Measurements from ENCODE around the gene DHRS7C.

Gene DHRS7C

DNA sequence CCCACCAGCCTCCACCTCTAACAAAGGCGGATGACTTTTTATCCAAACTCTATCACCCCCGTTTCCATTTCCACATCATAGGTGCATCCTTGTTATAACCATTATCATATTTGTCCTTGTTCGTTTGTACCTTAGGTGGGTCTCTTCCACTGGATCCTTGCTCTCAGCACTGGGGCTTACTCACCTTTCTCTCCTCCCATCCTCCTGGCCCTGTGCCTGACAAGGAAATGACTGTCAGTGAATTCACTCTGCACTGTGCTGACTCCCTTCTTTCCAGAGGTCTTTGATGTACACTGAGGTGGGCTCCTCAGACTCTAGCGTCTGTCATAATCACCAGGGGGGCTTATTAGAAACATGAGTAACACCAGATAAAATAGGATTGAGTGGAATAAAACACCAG is 27.4 kb upstream of the DHRS7C start:
- ATAC-seq (ENCODE audit: low read depth): no peak
- Mint-ChIP-seq H3K4me3 (no peak overlapping the region), H3K4me1 (peaks cover 3% of the 10 kb centered on the region), H3K27ac (no peak overlapping the region), H3K27me3 (peaks cover 9% of the 10 kb centered on the region), H3K9me3 (peaks cover 12% of the 10 kb centered on the region), H3K36me3 (no peaks in the 10 kb centered on the region)
- no peak for DNase-seq (ENCODE audit: low spot score in 2 of 2)

DNA sequence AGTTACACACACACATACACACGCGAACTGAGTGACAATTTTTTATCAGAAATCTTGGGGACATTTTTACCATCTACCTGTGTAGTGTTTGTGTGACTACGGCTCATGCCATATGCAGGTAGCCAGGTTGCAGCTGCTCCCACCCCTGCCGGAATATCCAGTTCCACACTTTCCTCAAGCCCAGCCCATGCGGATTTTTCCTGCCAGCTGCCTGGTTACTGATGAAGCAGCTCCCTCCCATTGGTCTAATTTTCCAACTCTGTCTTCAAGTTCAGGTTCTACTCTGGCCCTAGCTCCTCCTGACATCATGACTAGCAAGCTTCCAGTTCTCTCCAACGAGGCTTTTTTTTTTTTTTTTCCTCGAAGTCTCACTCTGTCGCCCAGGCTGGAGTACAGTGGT is 25.7 kb upstream of the DHRS7C start:
- ATAC-seq (ENCODE audit: low read depth) (no peak), DNase-seq (ENCODE audit: low spot score in 2 of 2) (no peak)
- peaks cover 7% of the 10 kb centered on the region for H3K27me3 Mint-ChIP-seq
- H3K36me3 Mint-ChIP-seq: no peaks in the 10 kb centered on the region
- H3K27ac Mint-ChIP-seq: no peak overlapping the region
- peaks cover 3% of the 10 kb centered on the region for H3K4me1 Mint-ChIP-seq
- peaks cover 9% of the 10 kb centered on the region for H3K9me3 Mint-ChIP-seq
- no peak overlapping the region for H3K4me3 Mint-ChIP-seq

DNA sequence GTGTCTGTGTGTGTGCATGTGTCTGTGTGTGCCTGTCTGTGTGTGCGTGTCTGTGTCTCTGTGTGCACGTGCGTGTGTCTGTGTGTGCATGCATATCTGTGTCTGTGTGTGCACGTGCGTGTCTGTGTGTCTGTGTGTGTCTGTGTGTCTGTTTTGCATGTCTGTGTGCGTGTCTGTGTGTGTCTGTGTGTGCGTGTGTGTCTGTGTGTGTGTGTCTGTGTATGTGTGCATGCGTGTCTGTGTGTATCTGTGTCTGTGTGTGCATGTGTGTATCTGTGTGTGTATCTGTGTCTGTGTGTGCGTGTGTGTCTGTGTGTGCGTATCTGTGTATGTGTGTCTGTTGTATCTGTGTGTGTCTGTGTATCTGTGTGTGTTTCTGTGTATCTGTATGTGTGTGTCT is 25.1 kb upstream of the DHRS7C start:
- Mint-ChIP-seq H3K27me3 (peaks cover 6% of the 10 kb centered on the region), H3K27ac (no peak overlapping the region), H3K36me3 (no peaks in the 10 kb centered on the region), H3K9me3 (peaks cover 9% of the 10 kb centered on the region), H3K4me1 (peaks cover 3% of the 10 kb centered on the region), H3K4me3 (no peak overlapping the region)
- DNase-seq (ENCODE audit: low spot score in 2 of 2) (no peak), ATAC-seq (ENCODE audit: low read depth) (no peak)

DNA sequence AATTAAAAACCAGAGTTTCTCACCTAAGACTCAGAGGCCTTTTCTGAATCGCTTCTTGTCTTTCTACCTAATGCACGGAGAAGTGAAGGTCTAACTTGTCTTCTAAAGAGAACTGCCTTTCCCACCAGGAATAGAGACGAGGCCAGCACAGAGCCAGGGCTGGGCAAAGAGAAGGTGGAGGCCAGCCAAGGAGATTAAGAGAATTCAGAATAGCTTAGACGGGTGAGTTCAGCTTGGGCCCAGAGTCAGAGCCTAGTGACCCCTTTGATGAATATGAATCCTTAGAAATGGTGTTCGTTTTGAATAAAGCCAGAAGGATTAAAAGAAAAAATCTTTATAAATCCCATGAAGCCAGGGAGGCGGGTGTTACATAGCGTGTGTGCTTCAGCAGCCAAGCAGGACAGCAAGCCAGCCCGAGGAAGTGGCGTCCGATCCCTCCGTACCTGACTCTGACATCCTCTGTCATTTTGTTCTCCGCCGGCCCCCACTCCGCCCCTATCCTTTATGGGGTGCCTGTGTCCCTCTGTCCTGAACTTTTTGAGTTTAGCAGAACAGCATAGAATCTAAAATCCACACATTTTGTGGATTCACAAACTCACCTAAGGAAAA is 23.0 kb upstream of the DHRS7C start:
- Mint-ChIP-seq H3K9me3 (peaks cover 9% of the 10 kb centered on the region), H3K4me1 (peaks cover 3% of the 10 kb centered on the region), H3K27ac (no peak overlapping the region), H3K27me3 (peaks cover 6% of the 10 kb centered on the region), H3K4me3 (no peak overlapping the region), H3K36me3 (no peaks in the 10 kb centered on the region)
- no peak for DNase-seq (ENCODE audit: low spot score in 2 of 2)
- ATAC-seq (ENCODE audit: low read depth): no peak

DNA sequence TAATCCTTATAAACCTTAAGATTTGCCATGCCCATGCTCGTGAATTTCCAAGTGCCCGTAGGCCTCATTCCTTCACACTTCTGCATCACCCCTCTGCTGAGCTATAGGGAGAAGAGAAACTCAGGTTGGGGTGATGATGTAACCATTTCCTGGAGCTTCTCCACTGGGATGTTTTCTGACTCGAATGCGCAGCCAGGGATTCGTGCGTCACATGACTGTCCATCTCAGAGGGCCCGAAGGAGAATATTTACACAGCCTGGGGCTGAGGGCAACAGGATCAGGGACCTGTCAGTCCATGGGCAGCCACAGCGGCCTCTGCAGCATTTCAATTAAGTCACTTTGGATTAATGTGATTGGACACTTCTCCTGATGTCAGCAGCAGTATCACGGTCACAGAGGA is 21.8 kb upstream of the DHRS7C start:
- H3K36me3 Mint-ChIP-seq: no peaks in the 10 kb centered on the region
- H3K4me3 Mint-ChIP-seq: no peak overlapping the region
- no peak for ATAC-seq (ENCODE audit: low read depth)

DNA sequence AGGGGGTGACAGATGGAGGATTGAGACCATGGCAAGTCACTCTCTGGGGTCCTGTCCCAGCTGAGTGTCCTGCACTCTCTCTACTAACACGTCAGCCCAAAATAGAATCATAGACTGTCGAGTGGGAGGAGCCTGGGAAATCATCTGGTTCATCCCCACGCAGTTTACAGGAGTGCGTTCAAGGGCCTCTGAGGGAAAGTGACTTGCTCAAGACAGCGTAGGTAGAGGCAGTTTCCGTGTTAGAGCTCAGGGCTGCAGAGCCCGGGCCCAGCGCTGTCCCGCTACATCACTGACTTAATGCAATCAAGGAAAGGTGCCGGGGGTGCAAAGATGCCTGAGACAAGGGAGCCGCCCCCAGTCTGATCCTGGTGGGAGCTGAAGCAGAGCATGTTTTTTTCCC is 20.1 kb upstream of the DHRS7C start:
- DNase-seq (ENCODE audit: low spot score in 2 of 2): no peak
- no peak overlapping the region for H3K27ac Mint-ChIP-seq
- peaks cover 3% of the 10 kb centered on the region for H3K4me1 Mint-ChIP-seq
- H3K36me3 Mint-ChIP-seq: no peaks in the 10 kb centered on the region
- no peak for ATAC-seq (ENCODE audit: low read depth)
- peaks cover 5% of the 10 kb centered on the region for H3K9me3 Mint-ChIP-seq
- no peak overlapping the region for H3K4me3 Mint-ChIP-seq
- peaks cover 3% of the 10 kb centered on the region for H3K27me3 Mint-ChIP-seq

More for the DNA sequence above, 21.8 kb upstream of the DHRS7C start:
- Mint-ChIP-seq H3K9me3 (peaks cover 6% of the 10 kb centered on the region), H3K4me1 (peaks cover 3% of the 10 kb centered on the region), H3K27ac (no peak overlapping the region), H3K27me3 (peaks cover 3% of the 10 kb centered on the region)
- DNase-seq (ENCODE audit: low spot score in 2 of 2): no peak

DNA sequence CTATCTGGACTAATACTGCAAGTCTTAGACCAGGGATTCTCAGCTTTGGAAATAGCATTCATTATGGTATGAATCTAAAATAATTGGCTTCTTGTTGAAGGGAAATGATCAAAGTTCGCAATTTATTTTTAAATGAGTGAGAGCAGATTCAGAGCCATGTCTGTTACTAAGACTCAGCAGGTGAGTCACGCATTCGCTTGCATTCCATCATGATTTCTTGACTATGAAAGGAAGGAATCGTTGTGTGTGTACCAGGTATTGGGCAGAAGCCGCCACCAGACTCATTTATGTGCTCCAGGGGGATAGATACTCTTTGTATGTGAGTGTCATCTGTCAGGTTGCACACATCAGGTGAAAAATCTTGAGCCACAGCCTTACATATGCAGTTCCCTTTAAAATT is 19.7 kb upstream of the DHRS7C start:
- no peak for ATAC-seq (ENCODE audit: low read depth)

DNA sequence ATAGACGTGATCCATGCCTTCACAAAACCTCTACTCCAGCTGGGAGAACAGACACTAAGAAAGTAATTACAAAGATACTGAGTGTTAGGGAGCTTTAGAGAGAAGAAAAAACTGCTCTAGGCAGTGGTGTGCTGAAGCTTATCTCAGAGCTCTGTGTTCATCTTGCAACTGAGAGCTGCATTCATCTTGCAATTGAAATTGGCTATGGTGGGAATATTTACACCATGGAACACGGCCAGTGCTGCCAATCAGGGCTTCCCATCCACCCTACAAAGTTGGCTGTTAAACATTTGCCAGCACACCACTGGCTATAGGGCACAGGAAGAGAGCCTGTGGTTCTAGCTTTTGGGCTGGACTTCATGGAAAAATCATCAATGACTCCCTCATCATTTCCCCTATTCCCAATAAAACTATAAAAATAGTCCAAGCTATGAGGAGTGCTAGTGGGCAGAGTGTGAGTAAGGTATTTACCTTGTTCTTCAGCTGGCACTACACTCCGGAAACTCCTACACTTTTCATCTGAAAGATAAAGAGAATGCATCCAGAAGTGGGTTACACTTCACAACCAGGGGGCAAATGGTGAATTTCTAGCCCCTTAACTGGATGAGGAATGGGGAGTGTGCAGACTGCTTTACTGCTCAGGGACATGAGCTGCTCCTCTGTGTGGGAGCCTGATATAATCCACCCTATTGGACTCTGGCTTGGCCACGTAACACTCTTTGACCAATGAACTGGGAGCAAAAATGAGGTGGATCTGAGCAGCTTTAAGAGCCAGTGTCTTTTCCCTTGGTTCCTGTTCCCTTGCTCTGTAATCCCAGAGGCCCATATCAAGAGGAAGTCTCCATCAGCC is 18.9 kb upstream of the DHRS7C start:
- ATAC-seq (ENCODE audit: low read depth) (no peak), DNase-seq (ENCODE audit: low spot score in 2 of 2) (no peak)
- H3K4me1 Mint-ChIP-seq: no peaks in the 10 kb centered on the region
- no peak overlapping the region for H3K27ac Mint-ChIP-seq
- no peak overlapping the region for H3K4me3 Mint-ChIP-seq
- H3K9me3 Mint-ChIP-seq: no peaks in the 10 kb centered on the region
- H3K27me3 Mint-ChIP-seq: no peaks in the 10 kb centered on the region
- no peaks in the 10 kb centered on the region for H3K36me3 Mint-ChIP-seq

More for the DNA sequence above, 19.7 kb upstream of the DHRS7C start:
- no peaks in the 10 kb centered on the region for H3K27me3 Mint-ChIP-seq
- H3K4me1 Mint-ChIP-seq: no peaks in the 10 kb centered on the region
- H3K27ac Mint-ChIP-seq: no peak overlapping the region
- no peaks in the 10 kb centered on the region for H3K9me3 Mint-ChIP-seq
- no peak overlapping the region for H3K4me3 Mint-ChIP-seq
- no peak for DNase-seq (ENCODE audit: low spot score in 2 of 2)
- no peaks in the 10 kb centered on the region for H3K36me3 Mint-ChIP-seq

DNA sequence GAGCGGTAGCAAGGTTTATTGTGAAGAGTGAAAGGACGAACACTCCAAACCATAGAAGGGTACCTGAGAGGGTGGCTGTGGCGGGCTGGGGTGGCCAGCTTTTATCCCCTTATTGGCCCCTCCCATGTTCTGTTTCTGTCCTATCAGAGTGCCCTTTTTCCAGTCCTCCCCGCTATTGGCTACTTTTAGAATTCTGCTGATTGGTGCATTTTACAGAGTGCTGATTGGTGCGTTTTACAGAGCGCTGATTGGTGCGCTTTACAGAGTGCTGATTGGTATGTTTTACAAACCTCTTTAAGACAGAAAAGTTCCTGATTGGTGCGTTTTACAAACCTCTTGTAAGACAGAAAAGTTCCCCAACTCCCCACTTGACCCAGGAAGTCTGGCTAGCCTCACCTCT is 18.0 kb upstream of the DHRS7C start:
- Mint-ChIP-seq H3K27me3 (no peaks in the 10 kb centered on the region), H3K4me1 (no peaks in the 10 kb centered on the region), H3K9me3 (peaks cover 4% of the 10 kb centered on the region), H3K4me3 (no peak overlapping the region), H3K36me3 (no peaks in the 10 kb centered on the region), H3K27ac (no peak overlapping the region)
- ATAC-seq (ENCODE audit: low read depth) (no peak), DNase-seq (ENCODE audit: low spot score in 2 of 2) (no peak)

DNA sequence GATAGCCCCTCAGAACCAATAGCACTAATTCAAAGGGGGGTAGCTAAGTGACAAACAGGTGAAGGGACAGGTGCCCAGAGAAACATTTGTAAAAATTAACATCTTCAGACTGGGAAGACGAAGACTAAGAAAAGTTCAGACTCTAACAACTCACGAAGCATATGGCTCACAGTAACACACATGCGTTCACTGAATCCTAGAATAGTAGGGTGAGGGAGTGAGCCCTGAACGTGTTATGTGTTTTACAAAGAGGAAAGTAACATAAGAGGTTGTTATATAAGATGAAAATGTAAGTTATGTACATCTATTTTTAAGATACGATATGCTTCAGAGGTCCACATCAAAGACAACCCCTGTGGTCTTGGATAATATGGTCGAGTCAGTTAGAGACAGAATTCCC is 15.3 kb upstream of the DHRS7C start:
- peaks cover 7% of the 10 kb centered on the region for H3K27me3 Mint-ChIP-seq
- H3K4me1 Mint-ChIP-seq: no peaks in the 10 kb centered on the region
- H3K9me3 Mint-ChIP-seq: peaks cover 7% of the 10 kb centered on the region
- H3K4me3 Mint-ChIP-seq: no peak overlapping the region
- no peaks in the 10 kb centered on the region for H3K36me3 Mint-ChIP-seq
- ATAC-seq (ENCODE audit: low read depth) (no peak), DNase-seq (ENCODE audit: low spot score in 2 of 2) (no peak)
- no peak overlapping the region for H3K27ac Mint-ChIP-seq

DNA sequence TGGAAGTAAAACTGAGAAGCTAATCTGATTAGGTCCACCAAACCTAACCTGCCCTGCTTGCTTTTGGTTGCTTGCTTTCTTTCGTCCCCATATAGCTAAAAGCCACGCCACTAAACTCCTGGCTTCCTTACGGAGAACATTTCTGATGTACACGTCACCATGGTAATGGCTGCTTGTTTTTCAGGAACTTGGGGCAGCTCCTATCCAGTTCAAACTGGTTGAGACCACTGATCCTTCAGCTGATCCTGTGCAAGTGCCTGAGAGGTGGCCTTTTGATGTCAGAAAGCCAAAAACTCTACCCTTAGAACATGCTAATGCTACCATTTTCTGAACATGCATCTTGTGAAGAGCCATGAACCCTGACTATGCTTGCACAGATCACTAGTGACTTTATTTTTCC is 14.4 kb upstream of the DHRS7C start:
- H3K27ac Mint-ChIP-seq: no peak overlapping the region
- no peak for ATAC-seq (ENCODE audit: low read depth)
- H3K4me3 Mint-ChIP-seq: no peak overlapping the region
- DNase-seq (ENCODE audit: low spot score in 2 of 2): no peak
- H3K9me3 Mint-ChIP-seq: peaks cover 7% of the 10 kb centered on the region
- H3K36me3 Mint-ChIP-seq: no peaks in the 10 kb centered on the region
- peaks cover 7% of the 10 kb centered on the region for H3K27me3 Mint-ChIP-seq
- H3K4me1 Mint-ChIP-seq: no peaks in the 10 kb centered on the region

DNA sequence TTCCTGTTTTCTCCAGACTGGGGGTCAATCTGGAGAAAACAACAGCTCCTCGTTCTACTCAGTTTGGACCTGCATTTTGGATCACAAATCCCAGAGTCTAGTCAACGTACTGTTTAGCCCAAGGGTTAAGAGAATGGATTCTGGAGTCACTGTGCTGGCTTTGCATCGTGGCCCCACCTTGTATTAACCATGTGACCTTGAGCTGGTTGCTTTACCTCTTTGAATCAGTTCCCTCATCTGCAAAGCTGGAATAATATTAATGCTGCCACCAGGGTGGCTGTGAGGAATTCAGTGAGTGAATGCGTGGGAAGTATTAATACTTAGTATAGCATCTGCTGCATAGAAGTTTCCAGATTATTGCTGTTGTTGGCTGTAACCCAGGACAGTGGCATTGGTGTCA is 11.3 kb upstream of the DHRS7C start:
- no peak for ATAC-seq (ENCODE audit: low read depth)
- Mint-ChIP-seq H3K4me3 (no peak overlapping the region), H3K27me3 (peaks cover 13% of the 10 kb centered on the region), H3K27ac (no peak overlapping the region), H3K9me3 (peaks cover 8% of the 10 kb centered on the region), H3K4me1 (no peaks in the 10 kb centered on the region), H3K36me3 (no peaks in the 10 kb centered on the region)
- no peak for DNase-seq (ENCODE audit: low spot score in 2 of 2)

DNA sequence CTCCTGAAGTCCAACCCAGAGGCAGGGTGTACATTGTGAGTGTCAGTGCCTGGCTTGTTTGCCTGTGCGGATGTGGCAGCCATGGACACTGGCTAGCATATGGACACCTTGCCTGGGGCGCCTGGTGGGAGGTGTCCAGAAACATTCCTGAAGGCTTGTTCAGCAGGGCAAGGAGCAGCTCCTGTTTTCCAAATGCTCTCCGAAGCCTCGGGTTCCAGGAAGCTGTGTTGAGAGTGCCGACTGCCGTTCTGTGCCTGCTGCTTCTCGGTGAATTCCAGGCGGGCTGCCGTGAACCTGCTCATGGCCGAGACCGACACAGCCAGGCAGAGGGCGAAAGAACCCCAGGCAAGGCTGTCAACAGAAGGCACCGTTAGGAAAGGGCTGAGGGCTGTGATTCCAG is 10.9 kb upstream of the DHRS7C start:
- H3K27ac Mint-ChIP-seq: no peak overlapping the region
- no peaks in the 10 kb centered on the region for H3K4me1 Mint-ChIP-seq
- H3K36me3 Mint-ChIP-seq: no peaks in the 10 kb centered on the region
- peaks cover 8% of the 10 kb centered on the region for H3K9me3 Mint-ChIP-seq
- DNase-seq (ENCODE audit: low spot score in 2 of 2) (no peak), ATAC-seq (ENCODE audit: low read depth) (no peak)
- no peak overlapping the region for H3K4me3 Mint-ChIP-seq
- H3K27me3 Mint-ChIP-seq: peaks cover 14% of the 10 kb centered on the region

DNA sequence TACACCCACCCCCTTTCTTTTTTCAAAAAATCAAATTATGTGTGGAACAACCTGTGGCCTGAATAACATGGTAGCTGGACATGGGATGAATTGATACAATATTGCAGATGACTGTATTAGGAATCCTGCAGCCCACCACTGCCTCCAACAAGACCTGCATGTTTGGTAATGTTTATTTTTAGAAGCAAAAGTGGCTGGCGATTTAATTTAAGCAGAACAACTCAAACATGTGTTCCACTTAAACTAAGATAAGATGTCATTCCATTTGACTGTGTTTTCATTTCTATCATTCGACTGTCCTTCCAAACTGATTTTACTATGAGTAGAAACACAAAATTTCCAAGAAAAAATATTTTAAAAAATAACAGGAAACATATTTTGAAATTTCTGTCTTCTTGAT is 10.1 kb upstream of the DHRS7C start:
- Mint-ChIP-seq H3K4me1 (no peaks in the 10 kb centered on the region), H3K9me3 (peaks cover 8% of the 10 kb centered on the region), H3K27ac (no peak overlapping the region), H3K36me3 (no peaks in the 10 kb centered on the region), H3K27me3 (peaks cover 14% of the 10 kb centered on the region), H3K4me3 (no peak overlapping the region)
- no peak for DNase-seq (ENCODE audit: low spot score in 2 of 2)
- no peak for ATAC-seq (ENCODE audit: low read depth)

DNA sequence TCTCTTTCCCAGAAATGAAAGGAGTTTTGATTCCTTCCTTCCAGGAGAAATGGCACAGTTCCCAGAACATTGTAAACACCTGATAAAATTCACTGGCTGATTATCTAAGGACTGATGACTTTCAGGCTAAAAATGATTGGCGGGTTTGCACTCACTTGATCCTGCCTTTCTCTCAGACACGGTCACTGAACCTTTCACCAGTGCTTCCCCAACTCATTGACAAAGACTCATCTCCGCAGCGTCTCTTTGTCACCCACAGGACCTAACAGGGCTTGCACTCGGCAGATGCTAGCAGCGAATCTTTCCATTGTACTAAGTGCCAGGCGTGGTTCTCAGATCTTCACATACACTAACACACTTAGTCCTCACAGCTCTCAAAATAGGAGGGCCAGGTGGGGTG is 7.3 kb upstream of the DHRS7C start:
- no peak overlapping the region for H3K27ac Mint-ChIP-seq
- no peaks in the 10 kb centered on the region for H3K36me3 Mint-ChIP-seq
- DNase-seq (ENCODE audit: low spot score in 2 of 2): no peak
- ATAC-seq (ENCODE audit: low read depth): no peak
- H3K9me3 Mint-ChIP-seq: peaks cover 1% of the 10 kb centered on the region
- H3K27me3 Mint-ChIP-seq: peaks cover 11% of the 10 kb centered on the region
- H3K4me3 Mint-ChIP-seq: no peak overlapping the region
- H3K4me1 Mint-ChIP-seq: no peaks in the 10 kb centered on the region

Measured in memory B cell (primary cell).